ENCODE data around the gene EXOC2.

DNA sequence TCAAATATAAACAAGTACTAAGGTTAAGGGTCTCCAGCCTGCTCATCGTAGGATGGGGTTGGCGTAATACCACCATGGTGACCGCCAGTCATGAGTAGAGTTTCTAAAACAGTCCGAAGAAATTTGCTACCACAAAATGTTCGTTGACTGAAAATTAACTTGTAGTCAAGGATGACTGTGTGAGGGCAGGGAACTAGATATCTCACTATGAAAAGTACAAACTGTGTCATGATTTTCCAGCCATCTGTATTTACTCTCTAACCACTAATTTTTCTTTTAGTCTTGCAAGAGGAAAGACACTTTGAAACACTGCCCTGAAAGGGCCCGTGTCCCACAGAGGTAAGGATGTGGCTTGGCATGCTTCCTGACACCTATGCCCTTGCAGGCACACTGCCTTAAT lies 201.7 kb downstream of the EXOC2 start:
- TF ChIP-seq KLF12 (CRISPR knock-in tag; IDR thresholded peaks at IDR 0.05; ENCODE audit: borderline replicate concordance) (no peak), ZNF589 (CRISPR knock-in tag; conservative IDR thresholded peaks at IDR 0.05) (no peak), RAD51 (IDR thresholded peaks at IDR 0.05; ENCODE audit: borderline replicate concordance) (no peak), SAFB2 (CRISPR knock-in tag; IDR thresholded peaks at IDR 0.05; ENCODE audit: borderline replicate concordance, low read depth) (no peak), ZNF101 (CRISPR knock-in tag; IDR thresholded peaks at IDR 0.05; ENCODE audit: borderline replicate concordance, low read depth) (no peak), PPARG (CRISPR knock-in tag; conservative IDR thresholded peaks at IDR 0.05) (no peak)
- TF ChIP-seq, protein P1, sequence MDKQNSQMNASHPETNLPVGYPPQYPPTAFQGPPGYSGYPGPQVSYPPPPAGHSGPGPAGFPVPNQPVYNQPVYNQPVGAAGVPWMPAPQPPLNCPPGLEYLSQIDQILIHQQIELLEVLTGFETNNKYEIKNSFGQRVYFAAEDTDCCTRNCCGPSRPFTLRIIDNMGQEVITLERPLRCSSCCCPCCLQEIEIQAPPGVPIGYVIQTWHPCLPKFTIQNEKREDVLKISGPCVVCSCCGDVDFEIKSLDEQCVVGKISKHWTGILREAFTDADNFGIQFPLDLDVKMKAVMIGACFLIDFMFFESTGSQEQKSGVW (CRISPR knock-in tag; IDR thresholded peaks at IDR 0.05; ENCODE audit: borderline replicate concordance) = no peak
- TF ChIP-seq, protein P2, sequence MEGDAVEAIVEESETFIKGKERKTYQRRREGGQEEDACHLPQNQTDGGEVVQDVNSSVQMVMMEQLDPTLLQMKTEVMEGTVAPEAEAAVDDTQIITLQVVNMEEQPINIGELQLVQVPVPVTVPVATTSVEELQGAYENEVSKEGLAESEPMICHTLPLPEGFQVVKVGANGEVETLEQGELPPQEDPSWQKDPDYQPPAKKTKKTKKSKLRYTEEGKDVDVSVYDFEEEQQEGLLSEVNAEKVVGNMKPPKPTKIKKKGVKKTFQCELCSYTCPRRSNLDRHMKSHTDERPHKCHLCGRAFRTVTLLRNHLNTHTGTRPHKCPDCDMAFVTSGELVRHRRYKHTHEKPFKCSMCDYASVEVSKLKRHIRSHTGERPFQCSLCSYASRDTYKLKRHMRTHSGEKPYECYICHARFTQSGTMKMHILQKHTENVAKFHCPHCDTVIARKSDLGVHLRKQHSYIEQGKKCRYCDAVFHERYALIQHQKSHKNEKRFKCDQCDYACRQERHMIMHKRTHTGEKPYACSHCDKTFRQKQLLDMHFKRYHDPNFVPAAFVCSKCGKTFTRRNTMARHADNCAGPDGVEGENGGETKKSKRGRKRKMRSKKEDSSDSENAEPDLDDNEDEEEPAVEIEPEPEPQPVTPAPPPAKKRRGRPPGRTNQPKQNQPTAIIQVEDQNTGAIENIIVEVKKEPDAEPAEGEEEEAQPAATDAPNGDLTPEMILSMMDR (CRISPR knock-in tag; IDR thresholded peaks at IDR 0.05) = no peak
- TF ChIP-seq, protein P3, sequence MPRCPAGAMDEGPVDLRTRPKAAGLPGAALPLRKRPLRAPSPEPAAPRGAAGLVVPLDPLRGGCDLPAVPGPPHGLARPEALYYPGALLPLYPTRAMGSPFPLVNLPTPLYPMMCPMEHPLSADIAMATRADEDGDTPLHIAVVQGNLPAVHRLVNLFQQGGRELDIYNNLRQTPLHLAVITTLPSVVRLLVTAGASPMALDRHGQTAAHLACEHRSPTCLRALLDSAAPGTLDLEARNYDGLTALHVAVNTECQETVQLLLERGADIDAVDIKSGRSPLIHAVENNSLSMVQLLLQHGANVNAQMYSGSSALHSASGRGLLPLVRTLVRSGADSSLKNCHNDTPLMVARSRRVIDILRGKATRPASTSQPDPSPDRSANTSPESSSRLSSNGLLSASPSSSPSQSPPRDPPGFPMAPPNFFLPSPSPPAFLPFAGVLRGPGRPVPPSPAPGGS (CRISPR knock-in tag; IDR thresholded peaks at IDR 0.05) = no peak
- TF ChIP-seq, protein P4, sequence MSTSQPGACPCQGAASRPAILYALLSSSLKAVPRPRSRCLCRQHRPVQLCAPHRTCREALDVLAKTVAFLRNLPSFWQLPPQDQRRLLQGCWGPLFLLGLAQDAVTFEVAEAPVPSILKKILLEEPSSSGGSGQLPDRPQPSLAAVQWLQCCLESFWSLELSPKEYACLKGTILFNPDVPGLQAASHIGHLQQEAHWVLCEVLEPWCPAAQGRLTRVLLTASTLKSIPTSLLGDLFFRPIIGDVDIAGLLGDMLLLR (CRISPR knock-in tag; IDR thresholded peaks at IDR 0.05) = no peak

Measured in HepG2 (cell line).